Measurements from ENCODE around the gene TTLL9.
"Not testable (repeated sequence)": the region's sequence is repeated elsewhere in the genome, so short reads cannot be mapped to it uniquely, and the experiment has no call there.

Gene TTLL9, protein sequence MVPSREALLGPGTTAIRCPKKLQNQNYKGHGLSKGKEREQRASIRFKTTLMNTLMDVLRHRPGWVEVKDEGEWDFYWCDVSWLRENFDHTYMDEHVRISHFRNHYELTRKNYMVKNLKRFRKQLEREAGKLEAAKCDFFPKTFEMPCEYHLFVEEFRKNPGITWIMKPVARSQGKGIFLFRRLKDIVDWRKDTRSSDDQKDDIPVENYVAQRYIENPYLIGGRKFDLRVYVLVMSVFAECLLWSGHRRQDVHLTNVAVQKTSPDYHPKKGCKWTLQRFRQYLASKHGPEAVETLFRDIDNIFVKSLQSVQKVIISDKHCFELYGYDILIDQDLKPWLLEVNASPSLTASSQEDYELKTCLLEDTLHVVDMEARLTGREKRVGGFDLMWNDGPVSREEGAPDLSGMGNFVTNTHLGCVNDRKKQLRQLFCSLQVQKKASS

DNA sequence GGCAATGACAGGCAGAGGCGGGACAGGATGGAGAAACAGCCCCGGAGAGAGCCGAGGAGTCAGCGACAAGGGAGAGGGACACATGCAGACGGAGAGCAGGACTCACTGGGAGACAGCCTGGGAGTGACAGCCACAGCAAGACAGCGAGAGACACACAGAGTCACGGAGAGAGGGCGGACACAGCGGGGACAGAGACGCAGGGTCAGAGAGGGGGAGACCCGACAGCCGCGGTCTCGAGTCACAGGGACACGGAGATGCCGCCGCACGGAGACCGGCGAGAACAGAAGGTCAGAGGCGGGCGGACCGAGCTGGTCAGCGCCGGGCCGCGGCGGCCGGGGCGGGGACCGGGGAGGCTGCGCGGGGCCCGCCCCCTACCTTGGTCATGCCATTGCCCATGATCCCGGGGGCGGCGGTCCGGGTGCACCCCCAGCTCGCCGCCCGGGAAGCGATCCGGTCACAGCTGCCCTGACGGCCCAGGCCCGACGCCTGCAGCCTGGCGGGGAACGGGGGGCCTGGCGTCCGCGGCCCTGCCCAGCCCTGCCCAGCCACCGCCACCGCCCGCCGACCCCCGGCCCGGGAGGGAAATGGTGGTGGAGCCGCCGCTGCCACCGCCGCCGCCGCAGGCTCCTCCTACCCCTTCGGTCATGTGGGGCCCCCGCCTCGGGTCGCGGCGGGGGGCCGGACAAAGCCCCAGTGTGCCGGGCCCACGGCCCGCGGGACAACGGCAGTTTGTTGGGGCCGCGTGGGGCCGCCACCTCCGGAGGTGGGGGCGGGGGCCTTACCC, at the start of gene TTLL9, which contains the start of gene DUSP15:
TTLL9 (plus strand) TSS at position 693 of the 784 bp plus-strand sequence. CDS start 493 bp downstream, outside the sequence.
DUSP15 (minus strand) TSS at position 586 of the 784 bp plus-strand sequence; CDS start at position 396, 190 bp downstream.
- no peak for DNase-seq (ENCODE audit: low read depth)

GRCh38 chr20:31821427-31821826, 49.0 kb upstream of the TTLL9 start:
- no peak for DNase-seq (ENCODE audit: low read depth)

DNA sequence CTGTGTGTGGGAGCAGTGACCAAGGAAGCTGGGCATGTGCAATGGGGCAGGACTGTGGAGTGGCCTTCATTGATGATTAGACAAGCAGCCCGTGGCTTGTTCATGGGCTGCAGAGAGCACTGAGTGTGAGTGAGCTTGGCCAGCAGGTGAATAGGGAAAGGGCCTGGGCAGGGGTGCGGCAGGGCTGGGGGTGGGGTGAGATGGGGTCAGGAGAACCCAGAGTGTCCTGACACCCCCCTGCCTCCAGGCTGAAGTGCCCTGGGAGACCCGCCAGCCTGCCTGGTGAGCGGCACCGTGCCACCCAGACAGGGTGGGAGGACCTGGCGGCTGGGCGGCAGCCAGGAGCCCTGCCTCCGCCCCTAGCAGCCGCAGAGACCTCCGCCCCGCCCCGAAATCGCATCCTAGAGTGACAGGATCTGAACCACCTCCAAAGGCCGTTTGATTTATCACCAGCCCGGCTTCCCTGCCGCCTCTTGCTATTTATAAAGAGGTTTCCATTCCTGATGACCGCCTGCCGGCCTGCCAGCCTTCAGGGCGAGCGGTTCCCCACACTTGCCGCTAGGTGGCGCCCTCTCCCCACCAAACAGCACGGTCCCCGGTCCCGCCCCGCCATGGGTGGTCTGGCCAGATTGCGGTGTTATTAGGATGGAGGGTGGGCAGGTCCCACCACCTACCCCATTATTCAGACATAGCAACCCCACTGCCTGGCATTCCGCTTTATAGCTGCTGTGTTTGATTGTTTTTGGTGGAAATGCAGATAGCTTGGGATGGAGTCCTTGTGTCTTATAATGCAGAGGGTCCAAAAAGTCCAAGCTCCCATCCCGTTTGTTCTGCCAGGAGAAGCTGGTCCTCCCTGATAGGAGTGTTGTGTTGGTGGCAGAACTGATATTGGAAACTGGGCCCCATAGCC, 47.8 kb upstream of the TTLL9 start:
- DNase-seq (ENCODE audit: low read depth), result peak; percentile 42

- DNase-seq (ENCODE audit: low read depth), result no peak
Observed at GRCh38 chr20:31823360-31824124, 46.9 kb upstream of the TTLL9 start.

GRCh38 chr20:31824125-31824485, 46.3 kb upstream of the TTLL9 start:
- DNase-seq (ENCODE audit: low read depth), result no peak

- no peak for DNase-seq (ENCODE audit: low read depth)
Observed at GRCh38 chr20:31824554-31825313, 45.7 kb upstream of the TTLL9 start.

- DNase-seq (ENCODE audit: low read depth), result no peak
Observed at GRCh38 chr20:31826074-31826473, 44.4 kb upstream of the TTLL9 start.

GRCh38 chr20:31827059-31827458, 43.4 kb upstream of the TTLL9 start:
- DNase-seq (ENCODE audit: low read depth), result no peak

DNA sequence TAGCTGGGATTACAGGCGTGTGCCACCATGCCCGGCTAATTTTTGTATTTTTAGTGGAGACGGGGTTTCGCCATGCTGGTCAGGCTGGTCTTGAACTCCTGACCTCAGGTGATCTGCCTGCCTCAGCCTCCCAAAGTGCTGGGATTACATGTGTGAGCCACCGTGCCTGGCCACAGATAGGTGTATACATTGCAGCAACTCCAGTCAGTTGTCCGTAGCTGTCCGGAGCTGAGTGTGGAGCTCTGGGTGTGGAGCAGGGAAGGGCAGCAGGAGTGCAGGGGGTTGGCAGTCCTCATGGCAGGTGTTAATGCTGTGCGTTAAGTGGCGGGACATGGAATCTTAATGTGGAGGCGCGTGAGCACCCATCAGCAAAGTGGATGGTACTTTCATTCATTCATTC, 42.4 kb upstream of the TTLL9 start:
- DNase-seq (ENCODE audit: low read depth), result not testable (repeated sequence)

GRCh38 chr20:31829731-31830130, 40.7 kb upstream of the TTLL9 start:
- DNase-seq (ENCODE audit: low read depth), result no peak

DNA sequence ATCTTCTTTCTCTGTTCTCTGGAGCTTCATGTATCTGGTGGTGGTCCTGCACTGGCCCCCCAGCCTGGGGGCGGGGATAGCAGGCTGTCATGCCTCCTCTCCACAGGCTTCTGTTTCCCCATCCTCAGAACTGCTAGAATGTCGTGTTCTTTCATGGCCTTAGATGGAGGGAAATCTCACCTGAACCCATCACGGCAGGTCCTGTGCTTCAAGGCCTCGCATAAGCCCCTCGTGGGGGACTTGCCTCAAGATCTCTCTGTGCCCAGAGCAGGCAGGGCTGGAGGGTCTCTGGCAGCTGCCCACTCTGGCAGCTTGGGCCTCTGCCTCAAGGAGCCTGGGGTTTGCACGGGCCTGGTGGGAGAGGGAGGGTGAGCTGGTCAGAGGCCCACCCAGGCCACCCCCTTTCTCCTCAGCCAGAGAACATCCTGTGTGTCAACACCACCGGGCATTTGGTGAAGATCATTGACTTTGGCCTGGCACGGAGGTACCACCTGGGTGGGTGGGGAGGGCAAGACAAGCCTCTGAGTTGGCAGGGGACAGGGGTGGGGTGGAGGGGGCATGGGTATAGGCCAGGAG, 39.9 kb upstream of the TTLL9 start:
- DNase-seq (ENCODE audit: low read depth), result no peak

GRCh38 chr20:31831211-31831610, 39.2 kb upstream of the TTLL9 start:
- DNase-seq (ENCODE audit: low read depth), result no peak

DNA sequence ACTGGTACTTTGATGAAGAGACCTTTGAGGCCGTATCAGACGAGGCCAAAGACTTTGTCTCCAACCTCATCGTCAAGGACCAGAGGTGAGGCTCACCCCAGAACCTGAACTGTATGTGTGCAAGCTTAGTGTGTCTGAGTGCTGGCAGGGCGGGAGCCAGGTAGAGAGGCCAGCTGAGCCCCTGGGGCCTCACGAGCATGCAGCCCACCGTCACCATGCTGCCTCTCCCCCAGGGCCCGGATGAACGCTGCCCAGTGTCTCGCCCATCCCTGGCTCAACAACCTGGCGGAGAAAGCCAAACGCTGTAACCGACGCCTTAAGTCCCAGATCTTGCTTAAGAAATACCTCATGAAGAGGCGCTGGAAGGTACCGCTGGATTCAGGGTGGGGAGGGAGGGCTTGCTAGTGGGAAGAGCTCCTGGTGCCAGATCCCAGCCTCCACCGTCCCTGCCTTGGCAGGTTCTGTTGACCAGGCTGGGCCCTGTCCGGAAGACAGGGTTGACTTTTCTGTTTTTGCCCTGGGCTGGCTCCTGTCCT, 38.6 kb upstream of the TTLL9 start:
- DNase-seq (ENCODE audit: low read depth), result no peak

GRCh38 chr20:31833130-31833930, 37.1 kb upstream of the TTLL9 start:
- DNase-seq (ENCODE audit: low read depth), result peak; percentile 55

DNA sequence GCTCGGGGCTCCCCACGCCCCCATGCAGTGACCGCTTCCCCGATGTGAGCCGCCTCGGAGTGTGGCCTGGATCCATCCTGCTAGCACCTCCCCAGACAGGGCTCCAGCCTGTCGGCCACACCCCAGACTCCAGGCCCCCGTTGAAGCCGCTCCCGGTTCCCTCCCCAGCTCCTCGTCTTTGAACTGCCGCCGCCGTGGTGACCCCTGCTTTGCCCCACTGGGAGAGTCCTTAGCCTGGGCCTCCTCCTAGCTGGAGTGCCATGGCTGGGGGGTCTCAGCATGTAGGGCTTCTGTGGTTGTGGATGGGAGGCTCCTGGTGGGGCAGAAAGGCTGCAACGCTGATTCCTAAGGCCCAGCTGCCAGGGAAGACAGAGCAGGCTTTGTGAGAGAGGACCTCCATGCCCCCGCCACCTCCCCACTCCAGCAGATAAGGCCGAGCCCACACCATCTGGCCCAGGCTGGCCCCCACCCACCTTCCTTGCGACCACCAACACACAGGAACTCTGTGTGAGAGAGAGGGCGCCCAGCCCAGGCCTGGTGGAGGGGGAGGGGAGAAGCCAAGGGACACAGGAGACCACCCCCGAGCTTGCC, 36.4 kb upstream of the TTLL9 start:
- DNase-seq (ENCODE audit: low read depth), result no peak

GRCh38 chr20:31835554-31835953, 34.9 kb upstream of the TTLL9 start:
- DNase-seq (ENCODE audit: low read depth), result no peak

DNA sequence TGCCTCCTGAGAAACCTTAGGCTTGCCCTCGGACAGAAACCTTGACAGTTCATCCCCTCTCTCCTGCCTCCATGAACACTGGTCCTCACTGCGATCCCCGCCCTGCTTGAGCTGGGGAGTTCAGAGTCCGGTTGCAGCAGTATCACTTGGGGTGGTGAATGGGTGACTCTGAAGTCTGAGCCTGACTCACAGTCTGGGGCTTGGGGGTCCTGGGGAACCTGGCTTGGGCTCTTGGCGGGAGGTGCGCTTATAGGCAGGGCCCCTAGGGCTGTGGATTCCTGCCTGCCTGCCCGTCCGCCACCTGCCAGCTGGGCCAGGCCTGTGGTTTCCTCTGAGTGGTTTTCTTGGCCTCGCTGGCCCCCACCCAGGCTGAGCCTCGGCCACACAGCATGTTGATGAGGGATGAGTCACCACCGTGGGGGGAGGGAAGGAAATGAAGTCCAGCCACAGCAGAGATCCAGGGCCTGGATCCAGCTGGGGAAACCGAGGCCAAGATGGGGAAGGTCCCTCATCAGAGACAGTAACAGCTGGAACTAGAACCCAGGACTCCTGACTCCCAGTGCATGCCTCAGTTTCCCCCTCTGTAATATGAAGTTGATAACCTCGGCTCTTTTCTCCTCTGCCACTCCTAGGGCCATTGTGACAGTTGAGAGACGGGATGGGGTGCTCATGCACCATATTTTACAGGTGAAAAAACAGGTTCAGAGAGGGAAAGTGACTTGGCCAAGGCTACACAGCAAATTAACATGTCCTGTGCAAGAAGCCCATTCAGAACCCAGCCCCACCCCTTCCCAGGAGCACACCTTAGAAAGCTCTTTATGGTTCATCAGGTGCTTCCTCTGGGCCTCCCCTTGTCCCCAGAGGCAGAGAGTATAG, 34.2 kb upstream of the TTLL9 start:
- peak; percentile 32 for DNase-seq (ENCODE audit: low read depth)
